NOMO-1 treated with DMSO at 0.1 percent for 48 hours (cell line): Measurements from ENCODE around the gene THEM5.
"Not testable (repeated sequence)": the region's sequence is repeated elsewhere in the genome, so short reads cannot be mapped to it uniquely, and the experiment has no call there.

Experiments
- DNase-seq: peaks from one replicate; lab custom pipeline; 2025; ENCODE audit not compliant: unreplicated experiment; lab: John Stamatoyannopoulos, UW

The THEM5 gene

DNA sequence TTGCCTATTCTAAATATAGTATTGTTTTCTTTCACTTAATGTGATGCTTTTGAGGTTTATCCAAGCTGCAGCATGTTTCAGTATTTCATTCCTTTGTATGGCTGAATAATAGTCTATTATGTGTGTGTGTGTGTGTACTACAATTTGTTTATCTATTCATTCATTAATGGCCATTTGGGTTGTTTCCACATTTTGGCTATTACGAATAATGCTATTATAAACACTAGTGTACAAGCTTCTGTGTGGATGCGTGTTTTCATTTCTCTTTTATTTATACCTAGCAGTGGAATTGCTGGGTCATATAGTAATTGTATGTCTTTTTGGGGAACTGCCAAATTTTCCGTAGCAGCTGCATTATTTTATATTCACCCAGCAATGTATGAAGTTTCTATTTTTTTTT, 15.0 kb upstream of the THEM5 start:
- no peak for DNase-seq

- DNase-seq: peak; percentile 94
Measured at GRCh38 chr1:151867765-151868411, 14.4 kb upstream of the THEM5 start.

- peak; percentile 27 for DNase-seq
Measured at GRCh38 chr1:151867321-151867720, 13.8 kb upstream of the THEM5 start.

DNA sequence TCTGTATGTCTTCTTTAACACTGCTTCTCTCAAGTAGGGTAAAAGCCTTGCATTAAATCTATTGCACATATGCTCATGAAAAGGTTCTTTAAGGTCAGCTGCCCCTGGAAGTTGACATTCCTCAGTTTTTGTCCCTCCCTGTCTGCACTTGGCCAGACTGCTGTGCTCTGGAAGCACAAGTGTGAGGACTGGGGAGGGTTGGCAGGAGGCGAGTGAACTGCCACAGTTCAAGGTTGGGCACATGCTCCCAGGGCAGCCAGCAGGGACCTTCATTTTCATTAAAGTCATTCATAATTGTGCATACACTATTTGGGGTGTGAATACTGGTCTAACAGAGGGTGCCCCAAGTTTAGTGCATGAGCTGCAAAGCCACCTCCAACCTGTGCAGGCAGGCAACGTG, 10.9 kb upstream of the THEM5 start:
- no peak for DNase-seq

DNA sequence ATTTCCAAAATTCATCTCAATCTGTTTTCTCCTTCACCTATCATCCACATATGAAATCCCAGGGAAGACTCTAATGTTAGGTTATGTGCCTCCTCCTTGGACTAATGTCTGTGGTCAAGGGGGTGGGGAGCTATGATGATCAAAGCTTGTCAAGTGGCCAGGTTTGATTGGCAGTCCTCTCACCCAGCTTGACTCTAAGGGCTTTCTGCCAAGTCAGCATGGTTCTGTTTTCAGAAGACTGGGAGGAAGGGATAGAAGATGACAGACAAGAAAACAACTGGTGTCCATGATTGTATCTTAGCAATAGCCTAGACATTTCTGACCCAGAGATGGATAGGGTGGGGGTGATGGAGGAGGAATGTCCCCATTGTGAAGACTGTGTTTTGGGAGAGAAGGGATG, 9.1 kb upstream of the THEM5 start:
- DNase-seq: no peak

DNA sequence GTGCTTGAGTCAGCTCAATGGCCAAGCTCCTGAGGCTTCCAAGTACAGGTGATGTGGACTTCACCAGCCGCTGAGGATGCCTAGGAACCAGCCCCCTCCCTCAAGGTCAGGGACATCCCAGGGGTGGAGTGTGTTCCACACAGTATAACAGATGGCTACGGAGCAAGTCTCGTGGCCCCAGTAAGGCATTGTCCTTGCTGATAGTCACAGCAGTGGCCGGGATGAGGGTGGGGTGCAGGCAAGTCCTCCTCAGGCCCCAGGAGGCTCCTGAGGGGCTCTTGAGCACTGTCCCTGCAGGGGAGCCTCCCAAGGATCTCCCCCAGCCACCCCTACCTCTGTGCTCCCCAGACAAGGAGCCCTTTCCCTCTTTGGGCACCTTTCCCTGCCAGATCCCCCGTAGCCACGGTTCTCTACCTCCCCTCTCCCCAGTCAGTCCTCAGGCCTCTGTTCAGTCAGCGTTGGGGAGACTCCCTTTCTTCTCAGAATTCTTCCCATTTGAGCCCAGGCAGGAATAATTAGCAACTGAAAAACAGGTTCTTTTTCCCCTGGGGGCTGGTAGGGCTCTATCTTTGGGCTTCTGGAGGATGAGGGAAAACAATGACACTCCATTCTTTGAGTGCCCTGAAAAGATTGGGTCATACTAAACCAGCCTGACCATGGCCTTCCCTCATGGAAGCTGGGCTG, 7.1 kb upstream of the THEM5 start:
- no peak for DNase-seq

DNA sequence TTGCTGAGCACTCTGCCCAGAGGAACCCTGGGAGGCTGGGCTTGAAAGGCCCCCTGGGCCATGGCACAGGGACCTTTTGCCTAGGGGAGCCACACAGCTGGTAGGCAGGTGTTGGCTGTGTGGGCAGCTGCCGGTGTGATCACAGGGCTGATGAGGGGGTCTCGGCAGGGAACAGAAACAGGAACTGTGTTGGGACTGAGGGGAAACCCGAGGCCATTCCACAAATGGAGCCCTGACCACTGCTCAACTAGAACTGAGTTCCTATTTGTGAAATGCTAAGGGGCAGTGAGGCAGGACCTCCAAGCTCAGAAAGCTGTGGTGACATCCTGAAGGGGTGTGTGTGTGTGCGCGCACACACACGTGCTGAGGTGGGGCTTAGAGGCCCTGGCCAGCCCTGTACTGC, 6.4 kb upstream of the THEM5 start:
- DNase-seq: no peak

DNA sequence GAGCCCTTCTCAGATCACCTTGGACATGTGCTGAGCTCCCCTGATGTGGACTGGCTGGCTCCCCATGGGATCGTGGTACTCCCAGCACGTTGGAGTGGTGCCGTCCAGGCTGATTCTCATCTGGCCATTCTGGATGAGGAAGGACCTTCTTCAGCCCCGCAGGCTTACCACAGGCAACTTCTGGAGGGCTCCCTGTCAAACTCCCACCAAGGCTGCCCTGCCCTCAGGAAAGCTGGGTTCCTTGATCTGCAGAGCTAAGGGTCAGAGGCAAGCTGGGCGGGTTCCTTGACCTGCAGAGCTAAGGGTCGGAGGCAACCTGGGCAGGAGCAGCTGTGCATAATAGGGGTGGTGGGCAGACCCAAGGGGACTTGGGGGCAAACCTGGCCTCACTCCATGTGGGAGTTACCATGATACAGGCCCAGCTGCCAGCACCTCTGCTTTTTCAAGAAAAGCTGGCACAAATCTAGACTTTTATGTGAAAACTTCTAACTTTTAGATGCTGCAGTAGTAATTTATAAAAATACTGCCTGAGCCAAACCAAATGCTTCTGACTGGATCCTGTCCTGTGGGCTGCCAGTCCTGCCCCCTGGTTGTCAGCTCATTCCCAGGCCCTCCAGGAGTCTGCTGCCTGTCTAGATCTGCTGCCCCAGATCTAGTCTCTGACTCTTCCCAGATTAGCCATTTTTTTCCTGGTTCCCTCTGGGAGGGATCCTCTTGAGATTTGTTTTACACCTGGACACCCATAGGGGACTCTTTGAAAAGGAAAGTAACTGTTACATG, 5.6 kb upstream of the THEM5 start:
- no peak for DNase-seq

DNA sequence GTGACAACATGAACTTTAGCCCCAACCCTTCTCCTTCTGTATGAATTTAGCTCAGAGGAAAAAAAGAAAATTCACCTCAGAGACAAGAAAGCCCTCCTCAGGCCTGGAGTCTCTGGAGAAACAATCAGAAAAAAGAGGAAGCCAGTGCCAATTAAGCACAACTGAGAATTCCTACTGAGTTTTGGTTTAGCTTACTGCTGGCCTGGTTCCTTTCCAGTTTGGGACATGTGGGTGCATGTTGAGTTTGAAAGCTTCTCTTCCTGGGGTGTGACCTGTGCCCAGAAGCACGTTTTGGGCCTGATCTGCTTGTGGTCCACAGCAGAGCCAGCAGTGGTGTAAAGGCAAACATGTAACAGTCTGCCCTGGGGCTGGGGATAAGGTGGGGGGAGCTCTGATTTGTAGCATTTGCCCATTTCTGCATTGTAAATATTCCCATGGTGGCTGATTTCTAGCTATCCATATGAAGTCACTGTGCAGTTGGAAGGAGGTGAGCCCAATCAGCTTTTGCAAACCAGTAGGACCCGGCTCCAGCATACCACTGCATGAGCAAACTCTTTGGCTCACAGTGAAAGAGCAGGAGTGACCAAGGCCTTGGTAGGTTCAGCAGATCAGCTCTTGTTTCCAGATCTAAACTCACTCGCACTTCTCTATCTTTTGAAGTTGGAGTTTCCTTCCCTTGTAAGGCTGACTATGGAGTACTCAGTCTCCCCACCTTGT, 4.7 kb upstream of the THEM5 start:
- no peak for DNase-seq

GRCh38 chr1:151855933-151856332, 2.4 kb upstream of the THEM5 start:
- DNase-seq: peak; percentile 31

DNA sequence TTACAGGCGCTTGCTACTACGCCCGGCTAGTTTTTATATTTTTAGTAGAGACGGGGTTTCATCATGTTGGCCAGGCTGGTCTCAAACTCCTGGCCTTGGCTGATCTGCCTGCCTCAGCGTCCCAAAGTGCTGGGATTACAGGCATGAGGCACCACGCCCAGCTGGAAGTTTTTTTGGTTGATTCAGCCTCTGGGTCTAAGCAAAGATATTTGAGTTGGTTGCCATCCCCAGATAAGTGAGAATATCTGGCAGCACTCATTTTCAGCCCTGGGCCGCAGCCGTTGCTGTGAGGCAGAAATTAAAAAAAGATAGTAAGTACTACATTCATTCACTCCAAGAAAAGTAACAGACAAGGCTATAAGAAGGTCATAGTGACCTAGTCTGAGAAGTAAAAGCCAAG, 2.0 kb upstream of the THEM5 start:
- not testable (repeated sequence) for DNase-seq

DNA sequence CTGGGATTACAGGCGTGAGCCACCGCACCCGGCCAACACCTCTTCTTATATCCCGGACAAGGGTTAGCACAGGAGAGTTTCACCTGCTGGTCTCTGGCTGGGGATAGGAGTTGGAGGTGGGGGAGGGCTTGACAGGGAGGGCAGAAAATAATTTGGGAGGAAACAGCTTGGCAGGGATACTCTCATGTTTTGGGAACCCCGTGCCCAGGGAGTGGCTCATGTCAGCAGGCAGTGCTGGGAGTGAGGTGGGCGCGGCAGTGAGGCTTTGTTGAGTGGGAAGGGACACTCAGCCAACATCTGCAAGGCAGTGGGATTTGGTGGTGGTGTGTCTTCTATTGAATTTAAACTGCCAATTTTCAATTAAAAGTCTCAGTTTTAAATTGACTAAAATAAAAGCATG, 1.1 kb upstream of the THEM5 start:
- no peak for DNase-seq

DNA sequence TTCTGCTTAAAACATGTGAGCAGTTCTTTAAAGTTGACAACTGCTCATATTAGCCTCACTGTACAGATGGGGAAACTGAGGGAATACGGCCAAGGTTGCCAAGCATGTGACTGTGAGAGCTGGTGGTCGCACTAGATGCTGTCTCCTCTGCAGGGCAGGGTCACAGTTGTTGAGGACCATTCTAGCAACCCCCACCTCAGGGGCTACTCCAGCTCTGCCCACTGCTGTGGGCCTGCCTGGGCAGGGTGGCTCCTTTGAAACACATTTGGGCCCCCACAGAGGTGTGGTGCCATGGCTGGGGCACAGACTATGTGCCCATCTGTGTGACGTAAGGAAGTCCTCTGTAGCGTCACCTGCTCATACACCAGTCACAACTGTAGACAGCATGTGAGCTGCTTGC, 779 bp downstream of the THEM5 start:
- DNase-seq: no peak

DNA sequence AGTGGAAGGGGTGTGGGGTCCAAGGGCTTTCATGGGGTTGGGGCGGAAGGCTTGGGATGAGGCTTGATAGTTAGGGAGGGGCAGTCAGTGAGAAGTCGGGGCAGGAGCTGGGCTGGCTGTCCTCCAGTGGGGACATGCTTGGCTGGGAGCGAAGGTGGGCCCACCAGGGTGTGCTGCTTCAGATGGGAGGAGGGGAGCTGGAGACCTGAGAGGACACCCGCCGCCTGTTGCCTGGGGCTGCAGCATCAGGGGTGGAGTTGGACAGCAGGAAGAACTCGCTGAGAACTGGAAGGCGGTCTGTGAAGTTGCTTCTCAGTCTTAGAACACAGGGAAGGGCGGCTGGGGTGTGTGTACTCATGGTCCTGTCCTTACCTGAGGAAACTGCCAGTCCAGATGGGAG, 1.6 kb downstream of the THEM5 start:
- DNase-seq: no peak

DNA sequence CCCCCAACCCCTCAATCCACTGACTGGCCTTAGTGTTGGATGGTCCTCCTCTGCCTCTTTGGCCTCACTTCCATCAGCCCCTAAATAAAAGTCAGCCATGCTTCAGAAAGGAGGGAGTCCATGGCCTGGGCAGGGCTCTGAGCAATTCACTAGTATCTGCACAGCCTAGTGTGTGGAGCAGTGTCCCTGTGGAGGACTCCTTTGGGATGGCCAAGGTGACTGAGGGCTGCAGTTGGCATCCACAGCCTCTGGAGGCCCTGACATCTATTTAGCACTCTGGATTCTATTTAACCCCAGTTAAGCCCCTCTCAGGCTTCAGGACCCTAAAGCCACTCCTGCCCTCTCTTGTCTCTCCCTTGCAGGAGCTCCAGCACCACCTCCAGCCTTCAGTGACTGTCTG, 3.6 kb downstream of the THEM5 start:
- no peak for DNase-seq

DNA sequence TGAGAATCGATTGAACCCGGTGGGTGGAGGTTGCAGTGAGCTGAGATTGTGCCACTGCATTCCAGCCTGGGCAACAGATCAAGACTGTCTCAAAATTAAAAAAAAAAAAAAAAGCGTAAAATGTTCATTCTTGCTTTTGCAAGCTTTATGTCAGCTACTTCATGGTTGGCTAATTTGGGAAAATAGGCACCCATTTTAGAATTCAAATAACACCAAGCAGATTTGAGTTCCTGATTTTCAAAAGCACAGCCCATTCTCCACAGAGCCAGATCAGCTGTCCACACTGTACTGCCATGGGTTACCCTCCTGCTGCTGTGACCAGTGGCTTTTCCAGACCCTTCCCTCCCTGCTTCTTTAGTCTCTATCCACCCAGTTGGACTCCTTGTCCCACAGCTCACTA, 4.4 kb downstream of the THEM5 start:
- no peak for DNase-seq

GRCh38 chr1:151847867-151848596, 5.5 kb downstream of the THEM5 start:
- no peak for DNase-seq

DNA sequence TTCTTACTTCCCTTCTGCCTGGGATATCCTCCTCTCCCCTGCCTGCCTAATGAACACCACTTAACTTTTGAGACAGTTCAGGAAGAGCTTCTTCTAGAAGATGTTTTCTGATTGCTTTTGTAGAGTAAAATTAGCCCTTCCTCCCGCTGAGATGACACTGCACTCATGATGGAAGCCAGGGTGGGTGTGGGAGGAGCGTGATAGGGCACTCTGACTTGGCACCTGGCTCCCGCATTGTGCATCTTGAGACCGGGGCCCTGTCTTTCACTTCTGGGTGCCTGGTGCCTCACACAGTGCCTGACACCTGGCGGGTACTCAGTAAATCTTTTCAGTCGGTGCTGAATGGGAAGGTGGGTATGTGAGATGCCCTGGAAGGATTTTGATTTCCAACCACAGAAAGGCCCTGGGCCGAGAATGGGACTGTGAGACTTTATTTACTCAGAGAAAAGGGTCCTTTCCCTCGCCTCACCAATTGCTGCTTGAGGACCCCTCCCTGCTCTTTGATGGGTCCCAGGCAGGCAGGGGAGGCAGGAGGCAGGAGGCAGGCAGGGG, 6.8 kb downstream of the THEM5 start:
- no peak for DNase-seq

DNA sequence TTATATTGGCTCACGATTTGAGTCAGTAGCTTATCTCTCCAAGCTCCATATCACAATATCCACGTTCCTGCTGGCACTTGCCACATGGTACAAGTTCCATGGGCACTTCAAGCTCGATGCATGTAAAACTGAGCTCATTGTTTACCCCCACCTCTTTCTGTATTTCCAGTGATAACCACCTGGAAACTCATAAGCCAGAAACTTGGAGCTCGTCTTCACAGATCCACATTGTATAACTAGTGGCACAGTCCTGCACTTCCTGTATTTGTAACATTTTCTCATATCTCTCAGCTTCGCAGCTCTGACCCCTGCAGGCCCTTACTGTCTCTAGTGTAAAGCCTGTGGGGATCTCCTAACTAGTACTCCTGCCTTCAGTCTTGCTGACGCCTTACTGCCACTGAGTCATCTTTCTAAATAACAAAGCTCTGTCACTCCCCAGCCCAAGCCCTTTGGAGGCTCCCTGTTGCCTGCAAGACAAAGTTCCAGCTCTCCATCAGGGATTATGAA, 7.4 kb downstream of the THEM5 start:
- peak; percentile 20 for DNase-seq

GRCh38 chr1:151843398-151843797, 10.1 kb downstream of the THEM5 start:
- DNase-seq: no peak
